ENCODE results near the gene FBXO44.

FBXO44 gene

GRCh38 chr1:11678442-11678841 is 23.8 kb downstream of the FBXO44 start:
- H3K27ac ChIP-seq (ENCODE audit: low read depth, low read length): no peak overlapping the region
- no peaks in the 10 kb centered on the region for H3K9me2 ChIP-seq (replicated peaks; ENCODE audit: control insufficient read depth, low read length)
- peaks cover 7% of the 10 kb centered on the region for H3K79me2 ChIP-seq (ENCODE audit: control insufficient read depth, low read length)
- H3K4me2 ChIP-seq (ENCODE audit: low read length): no peak overlapping the region
- no peaks in the 10 kb centered on the region for H4K20me1 ChIP-seq (ENCODE audit: control insufficient read depth, insufficient read depth, low read depth, low read length)
- peaks cover 31% of the 10 kb centered on the region for H3K36me3 ChIP-seq (ENCODE audit: control insufficient read depth, low read length)
- TF ChIP-seq CTCF (IDR thresholded peaks at IDR 0.05; ENCODE audit: low read depth, low read length, poor library complexity, severe bottlenecking): no peak
- no peak for TF ChIP-seq EZH2phosphoT487 (IDR thresholded peaks at IDR 0.05; ENCODE audit: borderline replicate concordance, low read length)
- peaks cover 5% of the 10 kb centered on the region for H3F3A ChIP-seq (ENCODE audit: control insufficient read depth, insufficient read depth)
- no peaks in the 10 kb centered on the region for H3K9me3 ChIP-seq (ENCODE audit: control insufficient read depth, insufficient read depth, low read length)
- H3K27me3 ChIP-seq (ENCODE audit: control insufficient read depth, low read length): no peaks in the 10 kb centered on the region
- H3K4me1 ChIP-seq (ENCODE audit: control insufficient read depth, low read length): peaks cover 20% of the 10 kb centered on the region
- H3K4me3 ChIP-seq (ENCODE audit: low read length): no peak overlapping the region

DNA sequence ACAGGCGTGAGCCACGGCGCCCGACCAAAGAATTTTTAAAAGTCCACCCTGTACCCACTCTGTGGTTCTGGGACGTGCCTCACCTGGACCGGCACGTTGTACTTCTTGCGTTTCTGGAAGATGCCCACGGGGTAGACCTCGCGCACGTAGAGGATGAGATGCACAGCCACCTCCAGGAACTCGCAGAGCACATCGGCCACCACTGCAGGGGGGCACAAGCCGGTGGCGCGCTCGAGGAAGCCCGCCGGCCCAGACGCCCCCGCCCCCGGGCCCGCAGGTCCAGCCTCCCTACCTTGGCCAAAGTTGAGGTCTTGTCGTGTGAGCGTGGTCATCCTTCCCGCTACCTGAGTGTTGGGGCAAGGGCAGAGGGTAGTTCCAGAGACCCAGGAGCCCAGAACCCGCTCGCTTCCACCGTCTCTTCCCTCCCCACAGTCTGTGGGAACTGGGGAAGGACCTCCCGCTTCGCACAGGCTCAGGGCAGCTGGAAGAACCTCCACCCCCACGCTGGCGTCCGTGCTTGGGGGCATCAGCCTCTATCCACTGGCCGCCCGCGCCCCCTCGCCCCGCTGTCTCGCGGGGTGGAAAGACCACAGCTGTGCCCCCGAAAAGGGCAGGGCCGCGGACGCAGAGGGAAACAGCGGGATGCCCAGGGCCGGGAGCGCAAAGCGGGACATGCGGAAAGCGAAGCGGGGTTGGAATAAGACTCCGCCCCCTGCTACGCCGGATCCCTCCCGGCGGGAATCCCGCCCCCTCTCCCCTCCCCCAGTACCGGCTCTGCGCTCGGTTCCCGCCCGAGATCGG is 25.8 kb downstream of the FBXO44 start:
- Histone ChIP-seq H3F3A (ENCODE audit: control insufficient read depth, insufficient read depth) (peaks cover 5% of the 10 kb centered on the region), H3K79me2 (ENCODE audit: control insufficient read depth, low read length) (peaks cover 7% of the 10 kb centered on the region), H3K9me2 (replicated peaks; ENCODE audit: control insufficient read depth, low read length) (no peaks in the 10 kb centered on the region), H3K4me2 (ENCODE audit: low read length) (peak overlapping the region; percentile 99), H3K4me3 (ENCODE audit: low read length) (peak overlapping the region; percentile 88), H3K9me3 (ENCODE audit: control insufficient read depth, insufficient read depth, low read length) (no peaks in the 10 kb centered on the region), H3K27ac (ENCODE audit: low read depth, low read length) (peak overlapping the region; percentile 76), H3K36me3 (ENCODE audit: control insufficient read depth, low read length) (peaks cover 20% of the 10 kb centered on the region), H4K20me1 (ENCODE audit: control insufficient read depth, insufficient read depth, low read depth, low read length) (no peaks in the 10 kb centered on the region), H3K4me1 (ENCODE audit: control insufficient read depth, low read length) (peaks cover 35% of the 10 kb centered on the region), H3K27me3 (ENCODE audit: control insufficient read depth, low read length) (no peaks in the 10 kb centered on the region)
- no peak for TF ChIP-seq EZH2phosphoT487 (IDR thresholded peaks at IDR 0.05; ENCODE audit: borderline replicate concordance, low read length)
- no peak for TF ChIP-seq CTCF (IDR thresholded peaks at IDR 0.05; ENCODE audit: low read depth, low read length, poor library complexity, severe bottlenecking)

DNA sequence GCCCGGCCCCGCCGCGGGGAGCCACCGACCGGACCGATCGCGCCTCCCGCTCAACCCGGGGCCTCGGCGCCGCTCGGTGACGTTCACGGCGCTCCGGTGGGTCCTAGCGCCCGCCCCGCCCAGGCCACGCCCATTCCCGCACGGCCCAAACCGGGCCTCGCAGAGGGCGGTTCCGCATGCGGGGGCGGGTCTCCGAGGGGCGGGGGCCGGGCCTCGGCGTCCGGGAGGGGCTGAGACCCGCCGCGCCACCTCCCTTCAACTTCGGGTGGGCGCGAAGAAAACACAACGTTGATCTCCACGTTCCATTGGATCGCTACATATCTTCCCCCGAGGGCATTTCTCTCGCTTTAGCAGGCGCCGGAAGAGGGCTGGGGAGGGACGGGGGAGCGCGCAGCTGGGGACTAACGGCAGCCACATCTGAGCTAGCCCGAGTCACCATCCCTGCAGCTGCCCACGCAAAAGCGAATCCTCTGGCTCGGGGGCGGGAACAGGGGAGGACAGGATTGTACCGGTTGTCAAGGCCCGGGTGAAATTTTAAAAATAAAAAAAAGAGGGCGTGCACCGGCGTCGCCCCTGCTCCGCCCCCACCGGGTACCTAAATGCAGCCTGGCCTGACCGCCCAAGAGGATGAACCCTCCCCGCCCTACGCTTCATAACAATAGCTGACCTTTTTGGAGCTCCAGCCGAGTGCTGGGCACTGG is 26.5 kb downstream of the FBXO44 start, which contains the start of gene MAD2L2:
MAD2L2 (minus strand) TSS at position 78 of the 701 bp plus-strand sequence. CDS start 547 bp downstream, outside the sequence.
- Histone ChIP-seq H3K27me3 (ENCODE audit: control insufficient read depth, low read length) (no peaks in the 10 kb centered on the region), H3K9me2 (replicated peaks; ENCODE audit: control insufficient read depth, low read length) (no peaks in the 10 kb centered on the region), H3K4me3 (ENCODE audit: low read length) (peak within 1 kb of the TSS; percentile 88), H3K4me2 (ENCODE audit: low read length) (peak within 1 kb of the TSS; percentile 99), H3K4me1 (ENCODE audit: control insufficient read depth, low read length) (peaks cover 35% of the 10 kb centered on the region), H4K20me1 (ENCODE audit: control insufficient read depth, insufficient read depth, low read depth, low read length) (no peaks in the 10 kb centered on the region), H3K36me3 (ENCODE audit: control insufficient read depth, low read length) (peaks cover 13% of the 10 kb centered on the region), H3K9me3 (ENCODE audit: control insufficient read depth, insufficient read depth, low read length) (no peaks in the 10 kb centered on the region), H3K27ac (ENCODE audit: low read depth, low read length) (peak within 1 kb of the TSS; percentile 76), H3F3A (ENCODE audit: control insufficient read depth, insufficient read depth) (peaks cover 5% of the 10 kb centered on the region), H3K79me2 (ENCODE audit: control insufficient read depth, low read length) (peaks cover 7% of the 10 kb centered on the region)
- no peak for TF ChIP-seq CTCF (IDR thresholded peaks at IDR 0.05; ENCODE audit: low read depth, low read length, poor library complexity, severe bottlenecking)
- TF ChIP-seq EZH2phosphoT487 (IDR thresholded peaks at IDR 0.05; ENCODE audit: borderline replicate concordance, low read length): no peak

Measured in DOHH2 (cell line).